Measurements from ENCODE around the gene ANKUB1. TPM values are rescaled to one million over a fixed set of nuclear protein-coding genes. Genes with fewer than 3 reads are reported as not detected.

Gene ANKUB1
- total and polyA plus RNA-seq, 2 donors (not counting 1 experiment from before 2014, with no cell fraction given): not detected

Small RNAs within 50 kb of the gene (small RNA-seq; reads per million reads assigned to genes)
- gene RNU6-507P (ENCODE audit: insufficient read length, low read depth, low replicate concordance): not detected

Other genes with a start within 250 kb of the ANKUB1 start
- 0.92 and 2.3 TPM in 2 replicates for gene WWTR1, start 134.5 kb downstream of the ANKUB1 start, total RNA-seq
- 0.42 and 0.79 TPM in 2 replicates for gene WWTR1, start 134.5 kb downstream of the ANKUB1 start, polyA plus RNA-seq
- 45.1 and 47.8 TPM in 2 replicates for gene COMMD2, start 40.1 kb downstream of the ANKUB1 start, total RNA-seq
- 15.0 and 15.7 TPM in 2 replicates for gene COMMD2, start 40.1 kb downstream of the ANKUB1 start, polyA plus RNA-seq
- 86.5 and 92.8 TPM in 2 replicates for gene RNF13, start 20.7 kb upstream of the ANKUB1 start, total RNA-seq
- 38.0 and 53.2 TPM in 2 replicates for gene RNF13, start 20.7 kb upstream of the ANKUB1 start, polyA plus RNA-seq
- gene PFN2, start 178.3 kb upstream of the ANKUB1 start, total RNA-seq: 8.1 and 11.2 TPM in 2 replicates
- gene PFN2, start 178.3 kb upstream of the ANKUB1 start, polyA plus RNA-seq: 1.0 and 1.2 TPM in 2 replicates